ENCODE measurements around the gene ZNF598.
"Not testable (repeated sequence)": the region's sequence is repeated elsewhere in the genome, so short reads cannot be mapped to it uniquely, and the experiment has no call there.

ZNF598 gene

GRCh38 chr16:2028620-2029220, 19.1 kb upstream of the ZNF598 start:
- DNase-seq (ENCODE audit: low read depth in 3 of 3, low spot score in 1 of 3), result no peak

GRCh38 chr16:2028146-2028545, 18.5 kb upstream of the ZNF598 start:
- no peak for DNase-seq (ENCODE audit: low read depth in 3 of 3, low spot score in 1 of 3)

- DNase-seq (ENCODE audit: low read depth in 3 of 3, low spot score in 1 of 3), result no peak
Observed at GRCh38 chr16:2027024-2028010, 17.7 kb upstream of the ZNF598 start.

- DNase-seq (ENCODE audit: low read depth in 3 of 3, low spot score in 1 of 3), result no peak
Observed at GRCh38 chr16:2026461-2027023, 16.9 kb upstream of the ZNF598 start, which contains the start of gene NHERF2. Gene NHERF2, plus strand, starts transcription at chr16:2026902. Its CDS starts 104 bp downstream, at chr16:2027006.

- no peak for DNase-seq (ENCODE audit: low read depth in 3 of 3, low spot score in 1 of 3)
Observed at GRCh38 chr16:2025878-2026460, 16.3 kb upstream of the ZNF598 start.

GRCh38 chr16:2025251-2025650, 15.6 kb upstream of the ZNF598 start:
- DNase-seq (ENCODE audit: low read depth in 3 of 3, low spot score in 1 of 3), result no peak

- no peak for DNase-seq (ENCODE audit: low read depth in 3 of 3, low spot score in 1 of 3)
Observed at GRCh38 chr16:2024032-2024420, 14.4 kb upstream of the ZNF598 start.

GRCh38 chr16:2023092-2024031, 13.7 kb upstream of the ZNF598 start:
- DNase-seq (ENCODE audit: low read depth in 3 of 3, low spot score in 1 of 3), result peak; percentile 86 to 99 (median 97)

- no peak for DNase-seq (ENCODE audit: low read depth in 3 of 3, low spot score in 1 of 3)
Observed at GRCh38 chr16:2022723-2023091, 13.1 kb upstream of the ZNF598 start.

GRCh38 chr16:2019921-2020831, 10.6 kb upstream of the ZNF598 start:
- DNase-seq (ENCODE audit: low read depth in 3 of 3, low spot score in 1 of 3), result no peak

- DNase-seq (ENCODE audit: low read depth in 3 of 3, low spot score in 1 of 3), result peak in 1 of 3 donors; percentile 21
Observed at GRCh38 chr16:2019518-2019920, 9.9 kb upstream of the ZNF598 start, which contains the start of gene NPW. Gene NPW, plus strand, starts transcription at chr16:2019785.

GRCh38 chr16:2016407-2016922, 6.8 kb upstream of the ZNF598 start:
- DNase-seq (ENCODE audit: low read depth in 3 of 3, low spot score in 1 of 3), result no peak

- no peak for DNase-seq (ENCODE audit: low read depth in 3 of 3, low spot score in 1 of 3)
Observed at GRCh38 chr16:2015947-2016208, 6.3 kb upstream of the ZNF598 start.

- no peak for DNase-seq (ENCODE audit: low read depth in 3 of 3, low spot score in 1 of 3)
Observed at GRCh38 chr16:2015117-2015946, 5.7 kb upstream of the ZNF598 start.

- DNase-seq (ENCODE audit: low read depth in 3 of 3, low spot score in 1 of 3), result no peak
Observed at GRCh38 chr16:2013527-2013926, 3.9 kb upstream of the ZNF598 start.

- not testable (repeated sequence) for DNase-seq (ENCODE audit: low read depth in 3 of 3, low spot score in 1 of 3)
Observed at GRCh38 chr16:2011726-2012125, 2.1 kb upstream of the ZNF598 start.

GRCh38 chr16:2009164-2009711, 383 bp downstream of the ZNF598 start:
- DNase-seq (ENCODE audit: low read depth in 3 of 3, low spot score in 1 of 3), result no peak

GRCh38 chr16:2008631-2009163, 924 bp downstream of the ZNF598 start:
- DNase-seq (ENCODE audit: low read depth in 3 of 3, low spot score in 1 of 3), result no peak
